Tibial nerve (tissue), 4 donors: ENCODE results near the gene TDRD3.

Experiments used
- EP300 ChIP-seq, 2 donors: sonication (generic); formaldehyde crosslinking; IDR thresholded peaks; one replicate each; pipeline ENCODE4 v1.6.1; 2017; ENCODE audit warnings: antibody characterized with exemption in 2 of 2, mild to moderate bottlenecking in 1 of 2
- POLR2A ChIP-seq, 2 donors: fragments of 450-650 bp; IDR thresholded peaks; one replicate each; pipeline ENCODE4 v1.6.1; 2017; ENCODE audit warnings: antibody characterized with exemption in 2 of 2, mild to moderate bottlenecking in 2 of 2, moderate library complexity in 2 of 2
- TF ChIP-seq, protein P1 (sequence below), 5 experiments: fragments of 200-600 bp in 3 of 5; fragments of 450-650 bp in 2 of 5; sonication (generic) in 3 of 5; IDR thresholded peaks; one replicate each; pipeline ENCODE4 v1.5.1; 2016 to 2019; ENCODE audit warnings: antibody characterized with exemption in 5 of 5, mild to moderate bottlenecking in 3 of 5, moderate library complexity in 2 of 5

GRCh38 chr13:60414177-60414576 is 17.2 kb downstream of the TDRD3 start:
- TF ChIP-seq, protein P1, sequence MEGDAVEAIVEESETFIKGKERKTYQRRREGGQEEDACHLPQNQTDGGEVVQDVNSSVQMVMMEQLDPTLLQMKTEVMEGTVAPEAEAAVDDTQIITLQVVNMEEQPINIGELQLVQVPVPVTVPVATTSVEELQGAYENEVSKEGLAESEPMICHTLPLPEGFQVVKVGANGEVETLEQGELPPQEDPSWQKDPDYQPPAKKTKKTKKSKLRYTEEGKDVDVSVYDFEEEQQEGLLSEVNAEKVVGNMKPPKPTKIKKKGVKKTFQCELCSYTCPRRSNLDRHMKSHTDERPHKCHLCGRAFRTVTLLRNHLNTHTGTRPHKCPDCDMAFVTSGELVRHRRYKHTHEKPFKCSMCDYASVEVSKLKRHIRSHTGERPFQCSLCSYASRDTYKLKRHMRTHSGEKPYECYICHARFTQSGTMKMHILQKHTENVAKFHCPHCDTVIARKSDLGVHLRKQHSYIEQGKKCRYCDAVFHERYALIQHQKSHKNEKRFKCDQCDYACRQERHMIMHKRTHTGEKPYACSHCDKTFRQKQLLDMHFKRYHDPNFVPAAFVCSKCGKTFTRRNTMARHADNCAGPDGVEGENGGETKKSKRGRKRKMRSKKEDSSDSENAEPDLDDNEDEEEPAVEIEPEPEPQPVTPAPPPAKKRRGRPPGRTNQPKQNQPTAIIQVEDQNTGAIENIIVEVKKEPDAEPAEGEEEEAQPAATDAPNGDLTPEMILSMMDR (IDR thresholded peaks at IDR 0.05): no peak
- TF ChIP-seq POLR2A (IDR thresholded peaks at IDR 0.05): no peak
- no peak for TF ChIP-seq EP300 (IDR thresholded peaks at IDR 0.05)
